ENCODE data around the gene FURIN.
"Not testable (repeated sequence)": the region's sequence is repeated elsewhere in the genome, so short reads cannot be mapped to it uniquely, and the experiment has no call there.

FURIN gene

GRCh38 chr15:90823455-90823974 lies 44.9 kb upstream of the FURIN start:
- no peak overlapping the region for H3K4me3 ChIP-seq (ENCODE audit: low read depth, low read length)
- in situ Hi-C loops (cut with HindIII; ENCODE audit: low pct_ligation_motif_present, low sequenced_read_pairs), result no loop called here
- H3K36me3 ChIP-seq (replicated peaks), result no peaks in the 10 kb centered on the region
- no peak for TF ChIP-seq CTCF (IDR thresholded peaks at IDR 0.05; ENCODE audit: low read depth, low read length, missing control alignments)
- no peak overlapping the region for H3K27ac ChIP-seq
- no peak for DNase-seq
- H3K27me3 ChIP-seq (replicated peaks), result no peaks in the 10 kb centered on the region

- H3K27me3 ChIP-seq (replicated peaks); DNase-seq; in situ Hi-C loops (cut with HindIII; ENCODE audit: low pct_ligation_motif_present, low sequenced_read_pairs); H3K36me3 ChIP-seq (replicated peaks); H3K4me3 ChIP-seq (ENCODE audit: low read depth, low read length); H3K27ac ChIP-seq: not testable (repeated sequence)
Measured at GRCh38 chr15:90825115-90825899, 43.1 kb upstream of the FURIN start.

GRCh38 chr15:90826206-90826885 lies 42.0 kb upstream of the FURIN start:
- DNase-seq; H3K4me3 ChIP-seq (ENCODE audit: low read depth, low read length); H3K36me3 ChIP-seq (replicated peaks); H3K27ac ChIP-seq; in situ Hi-C loops (cut with HindIII; ENCODE audit: low pct_ligation_motif_present, low sequenced_read_pairs); H3K27me3 ChIP-seq (replicated peaks): not testable (repeated sequence)

GRCh38 chr15:90826886-90827435 lies 41.4 kb upstream of the FURIN start:
- in situ Hi-C loops (cut with HindIII; ENCODE audit: low pct_ligation_motif_present, low sequenced_read_pairs), result no loop called here
- no peak for TF ChIP-seq CTCF (IDR thresholded peaks at IDR 0.05; ENCODE audit: low read depth, low read length, missing control alignments)
- Histone ChIP-seq H3K36me3 (replicated peaks) (no peaks in the 10 kb centered on the region), H3K27ac (no peak overlapping the region), H3K4me3 (ENCODE audit: low read depth, low read length) (no peak overlapping the region), H3K27me3 (replicated peaks) (no peaks in the 10 kb centered on the region)
- no peak for DNase-seq

- no peak for DNase-seq
- H3K36me3 ChIP-seq (replicated peaks), result no peaks in the 10 kb centered on the region
- in situ Hi-C loops (cut with HindIII; ENCODE audit: low pct_ligation_motif_present, low sequenced_read_pairs), result no loop called here
- no peak for TF ChIP-seq CTCF (IDR thresholded peaks at IDR 0.05; ENCODE audit: low read depth, low read length, missing control alignments)
- no peak overlapping the region for H3K27ac ChIP-seq
- no peaks in the 10 kb centered on the region for H3K27me3 ChIP-seq (replicated peaks)
- H3K4me3 ChIP-seq (ENCODE audit: low read depth, low read length), result no peak overlapping the region
Measured at GRCh38 chr15:90828111-90828510, 40.3 kb upstream of the FURIN start.

- no peak for TF ChIP-seq CTCF (IDR thresholded peaks at IDR 0.05; ENCODE audit: low read depth, low read length, missing control alignments)
- in situ Hi-C loops (cut with HindIII; ENCODE audit: low pct_ligation_motif_present, low sequenced_read_pairs), result no loop called here
- DNase-seq, result no peak
- H3K27ac ChIP-seq, result no peak overlapping the region
- H3K4me3 ChIP-seq (ENCODE audit: low read depth, low read length), result no peak overlapping the region
- H3K36me3 ChIP-seq (replicated peaks), result no peaks in the 10 kb centered on the region
- no peaks in the 10 kb centered on the region for H3K27me3 ChIP-seq (replicated peaks)
Measured at GRCh38 chr15:90829126-90829525, 39.3 kb upstream of the FURIN start.
